Measurements from ENCODE around the gene NCDN. TPM values are rescaled to one million over a fixed set of nuclear protein-coding genes. Genes with fewer than 3 reads are reported as not detected.

The NCDN gene
- total RNA-seq, 2 donors from 2014 or later, result 37.6 to 49.4 TPM

- no peak for DNase-seq (ENCODE audit: low spot score)
- no peaks in the 10 kb centered on the region for H3K9me3 ChIP-seq
- no peaks in the 10 kb centered on the region for H3K4me1 ChIP-seq (replicated peaks)
- 86% methylated on average over 6 of the region's 6 CpGs for WGBS
- TF ChIP-seq POLR2AphosphoS5 (IDR thresholded peaks at IDR 0.05), result no peak
- no peak for TF ChIP-seq POLR2A (IDR thresholded peaks at IDR 0.05)
- TF ChIP-seq CTCF (IDR thresholded peaks at IDR 0.05), result no peak
- H3K4me3 ChIP-seq, result no peak overlapping the region
- no peak overlapping the region for H3K27ac ChIP-seq
- no peaks in the 10 kb centered on the region for H3K27me3 ChIP-seq (replicated peaks; ENCODE audit: insufficient read depth)
- H3K36me3 ChIP-seq, result no peaks in the 10 kb centered on the region
- intact Hi-C loops (cut with DNase I), result no loop called here
Observed at GRCh38 chr1:35531368-35531767, 26.2 kb upstream of the NCDN start.

GRCh38 chr1:35532497-35533223 lies 24.9 kb upstream of the NCDN start:
- Histone ChIP-seq H3K36me3 (no peaks in the 10 kb centered on the region), H3K4me1 (replicated peaks) (no peaks in the 10 kb centered on the region), H3K4me3 (no peak overlapping the region), H3K27ac (no peak overlapping the region), H3K9me3 (no peaks in the 10 kb centered on the region), H3K27me3 (replicated peaks; ENCODE audit: insufficient read depth) (no peaks in the 10 kb centered on the region)
- no peak for DNase-seq (ENCODE audit: low spot score)
- intact Hi-C loops (cut with DNase I), result no loop called here
- TF ChIP-seq POLR2A (IDR thresholded peaks at IDR 0.05) (no peak), POLR2AphosphoS5 (IDR thresholded peaks at IDR 0.05) (no peak), CTCF (IDR thresholded peaks at IDR 0.05) (no peak)
- WGBS, result 47% methylated on average over 1 of the region's 1 CpG

GRCh38 chr1:35533586-35533985 lies 24.0 kb upstream of the NCDN start:
- Histone ChIP-seq H3K36me3 (no peaks in the 10 kb centered on the region), H3K9me3 (no peaks in the 10 kb centered on the region), H3K27ac (no peak overlapping the region), H3K4me1 (replicated peaks) (no peaks in the 10 kb centered on the region), H3K4me3 (no peak overlapping the region), H3K27me3 (replicated peaks; ENCODE audit: insufficient read depth) (no peaks in the 10 kb centered on the region)
- TF ChIP-seq POLR2A (IDR thresholded peaks at IDR 0.05), result no peak
- no peak for TF ChIP-seq POLR2AphosphoS5 (IDR thresholded peaks at IDR 0.05)
- no peak for TF ChIP-seq CTCF (IDR thresholded peaks at IDR 0.05)
- DNase-seq (ENCODE audit: low spot score), result no peak
- intact Hi-C loops (cut with DNase I), result no loop called here
- 40% methylated on average over 1 of the region's 1 CpG for WGBS

GRCh38 chr1:35535243-35535642 lies 22.4 kb upstream of the NCDN start:
- no peaks in the 10 kb centered on the region for H3K36me3 ChIP-seq
- intact Hi-C loops (cut with DNase I), result no loop called here
- H3K9me3 ChIP-seq, result no peaks in the 10 kb centered on the region
- no peak overlapping the region for H3K4me3 ChIP-seq
- no peaks in the 10 kb centered on the region for H3K27me3 ChIP-seq (replicated peaks; ENCODE audit: insufficient read depth)
- no peak for TF ChIP-seq POLR2AphosphoS5 (IDR thresholded peaks at IDR 0.05)
- no peak for TF ChIP-seq CTCF (IDR thresholded peaks at IDR 0.05)
- no peak for TF ChIP-seq POLR2A (IDR thresholded peaks at IDR 0.05)
- DNase-seq (ENCODE audit: low spot score), result no peak
- no peaks in the 10 kb centered on the region for H3K4me1 ChIP-seq (replicated peaks)
- no peak overlapping the region for H3K27ac ChIP-seq

GRCh38 chr1:35536556-35537162 lies 20.9 kb upstream of the NCDN start:
- Histone ChIP-seq H3K9me3 (no peaks in the 10 kb centered on the region), H3K27me3 (replicated peaks; ENCODE audit: insufficient read depth) (no peaks in the 10 kb centered on the region), H3K36me3 (no peaks in the 10 kb centered on the region), H3K27ac (no peak overlapping the region), H3K4me1 (replicated peaks) (no peaks in the 10 kb centered on the region), H3K4me3 (no peak overlapping the region)
- intact Hi-C loops (cut with DNase I), result no loop called here
- DNase-seq (ENCODE audit: low spot score), result no peak
- TF ChIP-seq POLR2AphosphoS5 (IDR thresholded peaks at IDR 0.05) (no peak), POLR2A (IDR thresholded peaks at IDR 0.05) (no peak), CTCF (IDR thresholded peaks at IDR 0.05) (no peak)
- 71% methylated on average over 2 of the region's 2 CpGs for WGBS
